ENCODE data around the gene ERMARD.

ERMARD gene

GRCh38 chr6:169787797-169788196 lies 36.4 kb downstream of the ERMARD start:
- H3K4me3 ChIP-seq (ENCODE audit: low read depth, low read length) = no peak overlapping the region
- no peak for DNase-seq (ENCODE audit: low read depth)
- no peak for TF ChIP-seq CTCF (IDR thresholded peaks at IDR 0.05; ENCODE audit: insufficient read depth, low read depth, low read length, missing control alignments)

- TF ChIP-seq CTCF (IDR thresholded peaks at IDR 0.05; ENCODE audit: insufficient read depth, low read depth, low read length, missing control alignments) = no peak
- DNase-seq (ENCODE audit: low read depth) = no peak
- no peak overlapping the region for H3K4me3 ChIP-seq (ENCODE audit: low read depth, low read length)
Observed at GRCh38 chr6:169788809-169789145, 37.4 kb downstream of the ERMARD start.

GRCh38 chr6:169789146-169789943 lies 37.9 kb downstream of the ERMARD start:
- DNase-seq (ENCODE audit: low read depth) = no peak
- no peak for TF ChIP-seq CTCF (IDR thresholded peaks at IDR 0.05; ENCODE audit: insufficient read depth, low read depth, low read length, missing control alignments)
- H3K4me3 ChIP-seq (ENCODE audit: low read depth, low read length) = no peak overlapping the region

- peak; percentile 95 for TF ChIP-seq CTCF (IDR thresholded peaks at IDR 0.05; ENCODE audit: insufficient read depth, low read depth, low read length, missing control alignments)
- H3K4me3 ChIP-seq (ENCODE audit: low read depth, low read length) = peak overlapping the region; percentile 26
- DNase-seq (ENCODE audit: low read depth) = peak; percentile 60
Observed at GRCh38 chr6:169789944-169790927, 38.8 kb downstream of the ERMARD start.

- TF ChIP-seq CTCF (IDR thresholded peaks at IDR 0.05; ENCODE audit: insufficient read depth, low read depth, low read length, missing control alignments) = no peak
- no peak for DNase-seq (ENCODE audit: low read depth)
- H3K4me3 ChIP-seq (ENCODE audit: low read depth, low read length) = no peak overlapping the region
Observed at GRCh38 chr6:169791721-169792131, 40.3 kb downstream of the ERMARD start.

- no peak for TF ChIP-seq CTCF (IDR thresholded peaks at IDR 0.05; ENCODE audit: insufficient read depth, low read depth, low read length, missing control alignments)
- H3K4me3 ChIP-seq (ENCODE audit: low read depth, low read length) = no peak overlapping the region
- DNase-seq (ENCODE audit: low read depth) = no peak
Observed at GRCh38 chr6:169792306-169793015, 41.0 kb downstream of the ERMARD start.
